HG03565 (cell line): ENCODE data around the gene OR6S1.
A peak's percentile ranks its signal among the peaks of the same experiment; 100 is the strongest.

Experiments
- ATAC-seq: cut with Tn5 transposase; IDR thresholded peaks from one replicate; pipeline ENCODE4 v1.9.1; 2021; ENCODE audit warnings: mild to moderate bottlenecking, moderate library complexity; ENCODE audit not compliant: unreplicated experiment

The OR6S1 gene, protein sequence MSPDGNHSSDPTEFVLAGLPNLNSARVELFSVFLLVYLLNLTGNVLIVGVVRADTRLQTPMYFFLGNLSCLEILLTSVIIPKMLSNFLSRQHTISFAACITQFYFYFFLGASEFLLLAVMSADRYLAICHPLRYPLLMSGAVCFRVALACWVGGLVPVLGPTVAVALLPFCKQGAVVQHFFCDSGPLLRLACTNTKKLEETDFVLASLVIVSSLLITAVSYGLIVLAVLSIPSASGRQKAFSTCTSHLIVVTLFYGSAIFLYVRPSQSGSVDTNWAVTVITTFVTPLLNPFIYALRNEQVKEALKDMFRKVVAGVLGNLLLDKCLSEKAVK

DNA sequence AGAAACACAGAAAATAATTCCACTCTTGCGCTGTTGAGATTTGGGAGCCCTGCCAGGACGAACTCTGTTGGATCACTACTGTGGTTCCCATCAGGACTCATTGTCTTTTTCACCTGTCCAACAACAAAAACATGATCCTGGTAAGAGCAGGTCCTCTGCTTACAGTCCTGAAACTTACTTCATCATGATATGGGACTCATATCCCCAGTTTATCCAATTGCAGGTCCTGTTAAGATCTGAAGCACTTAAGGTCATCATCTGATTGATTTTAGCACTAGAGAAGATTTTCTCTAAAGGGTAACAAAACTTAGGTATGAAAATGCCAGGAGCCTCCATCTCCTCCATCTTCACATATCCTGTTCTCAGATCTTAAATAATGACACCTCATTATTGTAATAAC, at the start of gene OR6S1:
OR6S1 (minus strand) TSS at position 101 of the 400 bp plus-strand sequence; CDS start at position 101, 0 bp downstream.
- no peak for ATAC-seq

DNA sequence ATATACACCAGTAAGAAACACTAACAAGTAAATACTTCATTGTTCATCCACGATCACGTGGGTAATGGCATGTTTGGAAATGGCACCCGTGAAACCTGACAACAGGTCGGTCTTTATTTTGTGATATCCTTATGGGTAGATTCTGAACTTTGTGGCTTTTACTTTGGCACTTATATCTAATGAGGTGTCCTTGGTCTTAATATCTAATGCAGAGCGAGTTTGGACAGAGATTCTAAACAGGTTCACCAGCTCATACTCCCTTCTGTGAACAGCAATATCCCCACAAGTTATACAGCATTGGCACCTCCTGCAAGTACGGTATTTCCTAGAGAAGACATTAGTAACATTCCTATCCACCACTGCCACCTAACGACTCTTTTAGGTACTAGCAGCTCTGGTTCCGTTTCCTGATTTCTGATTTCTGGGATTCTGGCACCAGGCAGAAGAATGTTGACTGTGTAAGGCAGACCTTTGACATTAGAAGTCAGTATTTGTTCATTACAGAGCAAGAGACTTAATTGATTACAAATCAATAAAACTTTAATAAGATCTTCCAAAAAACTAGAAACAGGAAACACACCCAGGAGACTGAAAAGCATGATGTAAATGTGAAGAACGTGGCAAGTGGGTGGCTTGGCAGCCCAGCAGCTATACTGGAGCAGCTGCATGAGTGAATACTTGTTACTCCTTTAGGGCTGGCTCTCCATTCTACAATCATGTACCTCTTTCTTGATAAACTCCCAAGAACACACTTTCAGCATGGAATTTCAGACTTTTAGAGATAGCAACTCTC, 49.6 kb upstream of the OR6S1 start:
- ATAC-seq = peak; percentile 79

DNA sequence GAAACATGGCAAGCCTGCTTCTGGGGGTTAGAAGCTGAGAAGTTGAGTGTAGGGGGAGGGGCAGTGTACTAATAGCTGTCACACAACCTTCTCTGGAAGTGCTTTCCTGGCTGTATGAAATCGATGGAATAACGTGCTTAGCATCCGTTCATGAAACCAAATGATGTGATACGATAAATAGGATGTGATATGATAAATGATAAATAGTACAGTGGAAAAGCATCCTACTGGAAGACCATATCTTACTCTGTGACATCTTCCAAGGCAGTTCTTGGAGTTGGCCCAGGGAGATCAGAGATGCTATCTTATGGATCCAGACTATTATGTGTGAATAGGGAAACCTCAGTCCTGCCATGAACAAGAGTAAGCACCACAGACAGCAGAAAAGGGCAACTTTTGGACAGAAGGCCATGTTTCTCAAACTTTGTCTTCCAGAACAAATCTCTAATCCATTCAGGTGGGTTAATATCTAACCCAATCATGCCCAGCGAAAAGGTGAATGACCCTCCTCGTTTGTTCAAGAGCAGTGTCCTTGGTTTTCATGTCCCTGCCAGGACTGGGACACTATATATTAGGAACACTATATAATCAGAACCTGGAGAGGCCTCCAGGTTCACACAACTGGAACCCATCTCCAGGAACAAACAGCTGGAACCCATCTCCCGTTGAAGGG, 46.8 kb upstream of the OR6S1 start, which contains the start of gene ANG:
ANG (plus strand) TSS at position 598 of the 673 bp plus-strand sequence. CDS start 4,801 bp downstream, outside the sequence.
- ATAC-seq = no peak

DNA sequence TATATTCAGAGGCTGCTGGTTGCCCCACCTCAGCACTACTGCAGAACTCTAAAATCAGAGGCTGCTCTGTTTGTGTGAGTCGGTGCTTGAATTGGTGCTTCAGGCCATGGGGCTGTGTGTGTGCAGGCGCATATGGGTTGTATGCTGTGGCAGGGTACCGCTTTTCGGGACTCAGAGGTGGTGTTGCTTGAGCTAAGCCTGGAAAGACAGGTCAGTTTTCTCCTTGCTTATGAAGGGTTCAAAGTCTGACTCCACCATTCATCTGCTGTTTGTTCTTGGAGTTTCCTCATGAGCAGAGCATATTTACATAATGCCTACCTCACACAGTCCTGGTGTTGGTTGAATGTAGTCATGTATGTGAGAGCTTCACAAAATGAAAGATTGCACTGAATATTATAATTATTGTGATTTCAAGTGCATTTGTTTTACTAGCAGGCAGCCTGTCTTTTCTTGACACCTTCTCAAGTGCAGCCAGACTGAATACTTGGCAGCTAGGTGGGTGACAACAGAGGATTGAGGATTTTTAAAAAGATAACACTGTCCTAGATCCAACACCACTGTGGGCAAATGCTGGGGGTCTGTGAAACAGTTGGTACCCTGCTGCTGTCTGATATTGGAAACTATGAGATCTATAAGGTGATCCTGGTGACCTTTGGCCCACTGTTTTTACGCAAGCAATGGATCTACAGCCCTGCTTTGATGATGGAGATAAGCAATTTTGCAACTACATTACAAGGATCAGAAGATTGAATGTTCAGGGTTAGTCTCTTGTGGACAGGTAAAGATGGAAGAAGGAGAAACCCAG, 46.1 kb upstream of the OR6S1 start:
- no peak for ATAC-seq

DNA sequence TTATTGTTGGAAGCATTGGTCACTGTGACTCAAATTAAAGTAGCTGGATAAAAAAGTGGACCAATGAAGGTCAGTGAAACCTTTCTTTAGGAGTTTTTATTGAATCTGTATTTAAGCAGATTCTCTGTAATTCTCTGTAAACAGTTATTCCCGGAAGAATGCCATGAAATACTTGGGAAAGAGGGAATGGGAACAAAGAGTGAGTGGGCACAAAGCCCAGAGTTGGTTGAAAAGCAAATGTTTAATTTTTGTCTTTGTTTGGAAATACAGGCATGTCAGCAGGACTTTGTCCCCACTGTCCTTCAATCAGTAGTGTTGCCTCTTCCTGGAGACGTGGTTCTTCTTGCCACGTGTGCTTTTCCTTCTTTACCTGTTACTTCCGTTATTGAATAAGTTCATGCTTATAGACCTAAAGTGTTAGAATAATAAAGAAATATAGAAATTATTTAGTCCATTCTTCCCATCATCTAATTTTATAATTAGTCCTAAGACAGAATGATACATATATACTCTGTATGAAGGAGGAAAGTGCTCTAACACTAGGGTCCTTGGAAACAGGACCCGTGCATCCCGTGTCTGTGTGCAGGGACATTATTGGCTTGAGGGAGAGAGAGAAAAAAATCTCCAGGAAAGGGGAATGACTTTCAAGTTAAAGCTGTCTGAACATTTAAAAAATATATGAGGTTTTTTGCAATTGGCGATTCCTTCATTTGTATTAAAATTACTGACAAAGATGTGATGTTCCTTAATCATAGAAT, 45.1 kb upstream of the OR6S1 start:
- no peak for ATAC-seq

DNA sequence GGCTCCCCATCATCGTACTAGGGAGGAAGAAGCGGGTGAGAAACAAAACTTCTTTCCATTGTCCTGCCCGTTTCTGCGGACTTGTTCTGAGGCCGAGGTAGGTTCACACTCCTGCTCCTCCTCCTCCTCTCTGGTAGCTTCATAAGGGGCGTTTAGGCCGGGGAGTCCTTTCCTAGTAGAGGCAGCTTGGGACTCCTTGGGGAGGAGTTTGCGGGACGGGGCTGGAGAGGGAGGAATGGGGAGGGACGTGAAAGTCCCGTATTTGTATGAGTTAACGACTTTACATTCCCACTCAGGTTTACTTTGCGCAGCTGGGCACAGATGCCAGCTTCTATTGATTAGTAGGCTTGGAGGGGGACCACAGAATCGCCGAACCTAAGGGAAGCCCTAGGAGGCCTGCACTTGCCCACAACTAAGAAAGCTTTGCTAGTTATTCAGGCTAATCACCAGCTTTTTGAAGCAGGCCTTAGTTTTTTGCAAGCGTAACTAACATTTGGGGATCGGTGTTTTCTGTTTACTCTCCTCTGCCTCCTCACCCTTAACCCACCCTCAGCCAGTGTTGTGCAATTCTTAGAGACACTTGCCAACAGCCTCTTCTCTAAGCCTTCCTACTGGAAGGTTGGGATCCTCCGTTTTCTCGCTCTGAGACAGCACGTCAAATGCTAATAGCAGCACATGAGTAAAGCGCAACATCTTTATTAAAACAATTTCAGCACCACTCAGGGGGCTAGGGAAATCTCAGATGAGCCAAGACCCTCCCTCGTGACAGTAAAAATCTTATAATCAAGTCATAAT, 43.4 kb upstream of the OR6S1 start:
- ATAC-seq = no peak

DNA sequence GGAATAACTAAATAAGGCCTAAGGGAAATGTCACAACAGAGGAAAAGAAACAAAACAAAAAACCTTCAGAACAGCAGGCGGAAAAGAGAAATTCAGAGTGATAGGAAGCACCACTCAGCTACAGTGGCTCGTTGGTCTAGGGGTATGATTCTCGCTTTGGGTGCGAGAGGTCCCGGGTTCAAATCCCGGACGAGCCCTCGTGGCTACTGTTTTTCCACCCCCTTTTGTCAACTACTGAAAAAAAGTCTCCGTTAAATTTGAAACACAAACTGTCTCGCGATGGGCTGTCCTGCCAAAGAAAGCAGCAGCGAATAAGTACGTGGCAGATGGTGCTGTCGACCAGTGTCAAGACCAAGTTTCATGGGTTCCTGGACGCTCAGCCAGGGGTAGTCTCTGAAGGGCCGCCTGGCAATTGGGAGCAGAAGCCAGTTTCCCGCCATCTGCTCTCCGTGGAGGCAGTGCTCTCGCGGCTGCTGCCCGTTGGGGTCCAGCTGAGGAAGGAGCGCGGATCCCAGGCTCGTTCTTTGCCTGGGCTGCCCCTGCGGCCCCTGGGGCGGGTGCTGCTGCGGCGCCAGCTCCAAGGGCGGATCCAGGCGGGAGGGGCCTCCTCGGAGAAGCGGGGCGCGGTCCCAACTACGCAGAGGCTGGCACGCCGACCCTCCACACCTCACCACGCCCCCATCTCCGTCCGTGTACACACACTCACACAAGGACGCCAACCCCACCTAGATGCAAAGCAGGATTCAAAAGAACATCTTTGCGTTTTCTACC, 42.6 kb upstream of the OR6S1 start, which contains the start of gene RNASE4:
RNASE4 (plus strand) TSS at position 670 of the 771 bp plus-strand sequence. CDS start 14,812 bp downstream, outside the sequence.
- ATAC-seq = peak; percentile 17

DNA sequence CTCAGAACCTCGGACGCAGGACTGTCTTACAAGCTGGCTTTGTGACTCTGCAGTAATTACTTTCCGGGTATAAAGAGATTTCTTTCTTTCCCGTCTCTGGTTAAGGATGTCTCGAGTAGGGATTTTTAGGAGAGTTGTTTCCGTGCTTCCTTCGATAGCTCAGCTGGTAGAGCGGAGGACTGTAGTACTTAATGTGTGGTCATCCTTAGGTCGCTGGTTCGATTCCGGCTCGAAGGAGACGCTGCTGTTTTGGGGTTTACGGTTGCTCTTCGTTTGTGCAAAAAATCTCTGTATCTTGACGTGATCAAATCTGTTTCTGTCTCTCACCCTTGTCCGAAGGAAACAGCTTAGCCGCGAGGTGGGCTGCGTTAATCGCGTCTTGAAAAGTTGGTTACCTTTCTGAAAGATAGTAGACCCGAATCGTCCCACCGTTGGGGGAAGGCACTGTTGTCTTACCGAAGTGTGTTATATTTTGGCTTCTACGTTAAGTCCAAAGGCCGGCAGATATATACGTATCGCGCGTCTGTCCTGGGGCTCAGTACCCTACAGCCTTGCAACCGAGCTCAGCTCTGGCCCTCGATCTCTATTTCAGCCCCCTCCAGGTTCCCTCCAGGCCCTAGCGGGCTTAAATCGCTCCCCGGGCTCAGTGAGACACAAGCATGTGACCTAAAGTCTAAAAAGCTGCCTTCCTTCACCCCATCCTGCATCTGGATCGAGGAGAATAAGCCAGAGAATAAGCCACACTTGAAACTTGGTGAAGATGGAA, 41.8 kb upstream of the OR6S1 start:
- peak; percentile 27 for ATAC-seq

DNA sequence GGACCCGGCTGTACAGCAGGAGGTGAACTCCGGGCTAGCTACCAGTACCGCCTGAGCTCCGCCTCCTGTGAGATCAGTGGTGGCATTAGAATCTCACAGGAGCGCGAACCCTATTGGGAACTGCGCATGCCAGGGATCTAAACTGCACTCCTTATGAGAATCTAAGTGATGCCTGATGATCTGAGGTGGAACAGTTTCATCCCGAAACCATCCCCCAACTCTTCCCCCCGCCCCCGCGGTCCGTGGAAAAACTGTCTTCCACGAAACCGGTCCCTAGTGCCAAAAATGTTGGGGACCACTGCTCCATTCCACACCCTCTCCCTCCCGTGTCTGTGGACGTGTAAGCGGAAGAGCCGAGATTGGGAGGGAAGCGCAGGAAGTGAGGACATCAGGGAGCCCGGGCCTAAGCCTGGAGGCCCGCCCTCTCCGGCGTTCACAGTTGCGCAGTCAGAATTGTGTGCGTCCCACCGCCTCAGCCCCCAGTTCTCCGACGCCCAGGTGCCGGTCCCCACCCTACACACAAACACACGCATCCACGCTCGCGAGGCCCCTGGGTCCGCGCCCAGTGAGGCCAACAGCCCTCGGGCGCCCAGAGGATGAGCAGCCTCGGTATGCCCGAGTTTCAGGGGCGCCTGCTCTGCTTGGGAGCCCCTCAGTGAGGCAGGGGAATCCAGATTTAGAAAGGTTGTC, 41.1 kb upstream of the OR6S1 start:
- peak; percentile 27 for ATAC-seq

DNA sequence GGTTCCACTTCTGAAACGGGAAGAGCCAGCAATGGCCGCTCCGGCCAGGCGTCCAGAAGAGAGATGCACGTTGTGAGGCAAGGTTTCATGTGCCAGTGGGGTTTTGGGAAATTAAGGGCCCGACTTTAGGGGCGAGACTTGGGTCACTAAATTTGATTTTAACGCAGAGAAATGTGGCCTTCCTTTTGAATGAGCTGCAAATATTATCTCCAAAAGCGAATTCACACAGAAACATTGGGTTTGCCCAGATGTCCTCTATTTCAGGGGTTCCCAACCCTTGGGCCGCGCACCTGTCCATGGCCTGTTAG, 40.6 kb upstream of the OR6S1 start:
- no peak for ATAC-seq

DNA sequence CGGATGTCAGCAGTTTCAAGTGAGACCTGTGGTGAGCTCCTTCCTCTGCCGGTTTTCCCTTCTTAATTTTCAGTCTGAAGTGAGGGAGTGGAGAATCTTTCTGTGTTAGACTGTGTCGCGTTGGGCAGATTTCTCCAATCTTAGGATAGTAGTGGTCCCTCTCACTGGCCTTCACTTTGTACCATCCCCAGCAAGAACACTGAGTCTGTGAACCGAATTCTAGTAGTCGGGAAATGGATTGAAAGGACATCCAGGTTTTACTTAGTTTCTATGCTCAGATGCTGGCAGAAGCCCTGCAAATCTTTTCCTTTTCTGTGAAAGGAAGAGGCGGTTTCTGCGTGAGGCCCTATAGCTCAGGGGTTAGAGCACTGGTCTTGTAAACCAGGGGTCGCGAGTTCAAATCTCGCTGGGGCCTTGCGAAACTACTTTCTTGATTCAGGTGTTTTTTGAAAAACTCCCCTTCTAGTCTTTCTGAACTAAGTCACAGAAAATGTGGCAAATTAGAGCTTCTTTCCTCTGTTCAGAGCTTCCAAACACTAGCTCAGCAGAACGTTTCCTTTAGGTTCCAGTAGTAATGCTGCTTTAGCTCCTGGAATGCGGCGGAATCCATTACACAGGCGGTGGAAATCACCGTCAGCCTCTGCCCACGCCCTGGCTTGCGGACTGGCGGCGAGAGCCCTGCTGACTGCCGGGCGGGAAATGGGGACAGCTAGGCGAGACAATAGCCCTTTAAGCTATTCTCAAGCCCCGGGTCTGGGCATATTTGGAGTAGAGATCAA, 40.0 kb upstream of the OR6S1 start:
- ATAC-seq = peak; percentile 16

DNA sequence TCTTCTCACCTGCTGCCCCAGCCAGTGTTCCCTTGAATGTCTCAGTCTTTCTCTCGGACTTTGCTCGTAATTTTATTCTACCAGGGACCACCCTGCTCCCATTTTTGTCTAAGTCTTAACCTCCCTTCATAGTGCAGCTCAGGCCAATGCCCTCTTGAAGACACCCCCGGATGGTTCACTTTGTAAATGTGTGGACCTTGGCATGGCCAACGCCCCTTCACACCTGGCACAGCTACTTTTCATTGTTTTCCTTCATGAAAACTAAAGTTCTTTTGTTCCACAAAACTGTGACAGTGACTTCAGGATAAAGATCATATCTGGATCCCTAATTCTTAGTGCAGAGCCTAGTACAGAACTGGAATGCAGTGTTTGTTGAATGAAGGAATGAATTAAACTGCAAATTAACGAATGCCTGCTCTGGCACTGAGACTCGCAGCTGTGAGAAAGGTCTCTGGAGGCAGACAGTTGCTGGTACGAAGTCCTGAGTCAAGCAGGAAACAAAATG, 39.4 kb upstream of the OR6S1 start:
- ATAC-seq = no peak

DNA sequence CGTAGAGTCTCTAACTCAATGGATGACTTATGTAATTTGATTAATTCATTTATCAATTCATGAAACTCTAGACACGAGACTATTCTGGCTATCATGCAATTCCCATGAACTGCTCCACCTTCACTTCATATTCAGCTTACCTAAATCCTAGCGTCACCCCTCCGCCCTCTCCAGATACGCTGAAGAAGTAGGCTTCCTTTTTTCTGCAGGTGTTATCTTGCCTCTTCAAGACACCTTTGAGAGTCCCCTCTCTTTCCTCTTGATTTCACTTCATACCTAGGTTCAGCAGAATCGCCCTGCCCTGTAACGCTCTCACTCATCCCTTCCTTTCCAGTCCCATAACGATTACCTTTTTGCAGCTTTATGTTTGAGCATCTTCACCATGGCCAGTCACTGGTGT, 38.9 kb upstream of the OR6S1 start:
- no peak for ATAC-seq

DNA sequence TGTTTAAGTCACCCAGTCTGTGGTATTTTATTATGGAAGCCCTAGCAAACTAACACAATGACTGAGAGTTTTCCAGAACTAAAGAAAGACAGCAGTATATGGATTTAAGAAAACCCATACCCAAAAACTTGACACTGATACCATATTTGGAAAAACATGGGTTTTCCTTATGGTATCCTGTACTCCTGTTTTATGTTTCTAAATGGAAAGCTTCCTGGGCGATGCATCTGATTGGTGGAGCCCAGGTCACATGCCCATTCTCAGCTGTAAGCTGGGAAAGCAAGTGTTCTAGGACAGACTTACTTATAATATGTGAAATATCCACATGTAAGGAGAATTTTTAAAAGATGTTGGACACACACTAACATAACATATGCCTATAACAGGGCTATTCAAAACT, 38.4 kb upstream of the OR6S1 start:
- ATAC-seq = no peak

DNA sequence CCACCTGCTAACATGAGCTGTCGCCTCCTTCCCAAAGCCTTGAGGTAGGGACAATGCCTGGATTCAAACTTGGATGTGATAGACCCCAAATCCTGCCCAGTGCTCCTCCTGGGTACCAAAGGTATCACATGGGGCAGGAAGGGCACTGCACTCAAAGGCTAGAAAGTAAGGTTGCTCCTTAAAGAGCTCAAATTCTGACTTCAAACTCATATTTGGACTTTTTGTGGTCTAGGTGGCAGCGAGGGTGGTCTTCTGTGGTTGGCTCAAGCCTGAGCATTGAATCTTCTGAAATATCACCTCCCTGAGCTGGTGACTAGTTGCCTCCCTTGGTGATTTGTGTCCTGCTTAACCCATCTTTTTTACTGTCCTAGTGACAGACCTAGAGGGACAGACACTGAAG, 34.6 kb upstream of the OR6S1 start:
- ATAC-seq = no peak

DNA sequence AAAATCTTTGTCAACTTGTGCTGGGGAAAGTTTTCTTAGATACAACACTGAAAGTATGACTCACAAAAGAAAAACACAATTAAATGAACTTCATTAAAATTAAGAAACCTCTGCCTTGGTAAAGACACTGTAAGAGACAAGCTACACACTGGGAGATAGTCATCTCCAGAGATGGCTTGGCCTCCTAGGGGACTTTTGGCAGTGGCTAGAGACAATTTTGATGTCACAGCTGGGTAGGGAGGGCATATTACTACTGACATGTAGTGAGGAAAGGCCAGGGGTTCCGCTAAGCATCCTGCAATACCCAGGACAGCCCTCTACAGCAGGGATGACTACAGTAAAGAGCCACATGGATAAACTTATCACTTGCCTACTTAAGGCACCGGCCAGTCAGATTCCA, 34.2 kb upstream of the OR6S1 start:
- ATAC-seq = peak; percentile 47
